IPS-20b (cell line): ENCODE results near the gene PPT1.
"Not testable (repeated sequence)": the region's sequence is repeated elsewhere in the genome, so short reads cannot be mapped to it uniquely, and the experiment has no call there.

Source experiments
- H3K27ac ChIP-seq: one replicate; pipeline ENCODE4 v1.5.1; 2013; ENCODE audit warnings: low read length
- H3K27me3 ChIP-seq: 2 replicates; pipeline ENCODE4 v1.6.1; 2013; ENCODE audit warnings: mild to moderate bottlenecking, low read length, inconsistent platforms; ENCODE audit not compliant: insufficient read depth
- H3K36me3 ChIP-seq: 2 replicates; pipeline ENCODE4 v1.6.1; 2013; ENCODE audit warnings: low read depth, mild to moderate bottlenecking, inconsistent platforms, low read length, moderate library complexity; ENCODE audit not compliant: insufficient read depth
- H3K4me1 ChIP-seq: 2 replicates; pipeline ENCODE4 v1.6.1; 2013; ENCODE audit warnings: mild to moderate bottlenecking, control low read depth, inconsistent platforms, low read length, moderate library complexity; ENCODE audit not compliant: insufficient read depth
- H3K4me3 ChIP-seq: 2 replicates; pipeline ENCODE4 v1.5.1; 2013; ENCODE audit warnings: mild to moderate bottlenecking, low read length, inconsistent platforms
- H3K9ac ChIP-seq: 2 replicates; pipeline ENCODE4 v1.6.1; 2013; ENCODE audit warnings: low read depth, mild to moderate bottlenecking, inconsistent platforms, low read length, moderate library complexity
- H3K9me3 ChIP-seq: 2 replicates; pipeline ENCODE4 v1.6.1; 2013; ENCODE audit warnings: mild to moderate bottlenecking, low read depth, low read length, inconsistent platforms; ENCODE audit not compliant: insufficient read depth

The PPT1 gene

GRCh38 chr1:40037254-40037653 is 59.8 kb downstream of the PPT1 start:
- peaks cover 14% of the 10 kb centered on the region for H3K4me1 ChIP-seq
- not testable (repeated sequence) for H3K36me3 ChIP-seq, H3K27me3 ChIP-seq, H3K27ac ChIP-seq, H3K9me3 ChIP-seq, H3K4me3 ChIP-seq, H3K9ac ChIP-seq

GRCh38 chr1:40036574-40036973 is 60.5 kb downstream of the PPT1 start:
- Histone ChIP-seq H3K27ac (no peak overlapping the region), H3K36me3 (no peaks in the 10 kb centered on the region), H3K4me3 (no peak overlapping the region), H3K9me3 (no peaks in the 10 kb centered on the region), H3K27me3 (no peaks in the 10 kb centered on the region), H3K4me1 (peaks cover 11% of the 10 kb centered on the region), H3K9ac (no peak overlapping the region)

DNA sequence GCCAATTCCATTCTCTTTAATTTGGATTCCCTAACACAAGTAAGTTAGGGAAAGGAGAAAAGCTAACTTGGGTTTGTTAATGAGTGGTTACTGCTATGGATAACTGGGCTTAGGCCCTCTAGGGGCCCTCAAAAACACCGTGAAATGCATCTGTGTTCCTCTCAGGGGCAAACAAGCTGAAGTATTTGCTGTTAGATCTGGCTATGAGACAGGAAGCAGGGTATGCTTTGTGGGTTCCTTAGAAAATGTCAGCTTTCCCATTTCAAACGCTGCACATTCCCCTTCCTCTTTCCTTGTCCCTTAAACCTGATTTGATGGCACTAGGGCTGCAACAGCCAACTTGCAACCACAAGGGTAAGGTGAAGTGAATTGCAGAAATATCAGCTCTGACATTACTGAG is 62.2 kb downstream of the PPT1 start:
- H3K36me3 ChIP-seq, result no peaks in the 10 kb centered on the region
- H3K4me1 ChIP-seq, result peaks cover 9% of the 10 kb centered on the region
- no peak overlapping the region for H3K4me3 ChIP-seq
- no peak overlapping the region for H3K27ac ChIP-seq
- no peaks in the 10 kb centered on the region for H3K9me3 ChIP-seq
- no peaks in the 10 kb centered on the region for H3K27me3 ChIP-seq
- no peak overlapping the region for H3K9ac ChIP-seq

GRCh38 chr1:40032240-40032891 is 64.7 kb downstream of the PPT1 start:
- no peak overlapping the region for H3K27ac ChIP-seq
- no peaks in the 10 kb centered on the region for H3K27me3 ChIP-seq
- H3K9me3 ChIP-seq, result no peaks in the 10 kb centered on the region
- no peaks in the 10 kb centered on the region; the same call in 1 of the 2 replicates for H3K4me1 ChIP-seq
- H3K9ac ChIP-seq, result no peak overlapping the region
- no peaks in the 10 kb centered on the region for H3K36me3 ChIP-seq
- H3K4me3 ChIP-seq, result no peak overlapping the region

- H3K27ac ChIP-seq, result no peak overlapping the region
Observed at GRCh38 chr1:40030528-40031135, 66.4 kb downstream of the PPT1 start.

GRCh38 chr1:40029608-40030007 is 67.4 kb downstream of the PPT1 start:
- no peaks in the 10 kb centered on the region; the same call in 1 of the 2 replicates for H3K4me1 ChIP-seq
- no peak overlapping the region for H3K27ac ChIP-seq

More at GRCh38 chr1:40030528-40031135, 66.4 kb downstream of the PPT1 start:
- Histone ChIP-seq H3K9me3 (no peaks in the 10 kb centered on the region), H3K27me3 (no peaks in the 10 kb centered on the region), H3K4me1 (no peaks in the 10 kb centered on the region; the same call in 1 of the 2 replicates), H3K4me3 (no peak overlapping the region), H3K36me3 (no peaks in the 10 kb centered on the region), H3K9ac (no peak overlapping the region)

GRCh38 chr1:40027647-40028046 is 69.4 kb downstream of the PPT1 start:
- no peaks in the 10 kb centered on the region for H3K9me3 ChIP-seq
- H3K36me3 ChIP-seq, result no peaks in the 10 kb centered on the region
- no peaks in the 10 kb centered on the region for H3K4me1 ChIP-seq
- no peak overlapping the region for H3K9ac ChIP-seq
- no peaks in the 10 kb centered on the region for H3K27me3 ChIP-seq
- H3K27ac ChIP-seq, result no peak overlapping the region
- H3K4me3 ChIP-seq, result no peak overlapping the region

More at GRCh38 chr1:40029608-40030007, 67.4 kb downstream of the PPT1 start:
- Histone ChIP-seq H3K36me3 (no peaks in the 10 kb centered on the region), H3K4me3 (no peak overlapping the region), H3K9me3 (no peaks in the 10 kb centered on the region), H3K27me3 (no peaks in the 10 kb centered on the region), H3K9ac (no peak overlapping the region)

DNA sequence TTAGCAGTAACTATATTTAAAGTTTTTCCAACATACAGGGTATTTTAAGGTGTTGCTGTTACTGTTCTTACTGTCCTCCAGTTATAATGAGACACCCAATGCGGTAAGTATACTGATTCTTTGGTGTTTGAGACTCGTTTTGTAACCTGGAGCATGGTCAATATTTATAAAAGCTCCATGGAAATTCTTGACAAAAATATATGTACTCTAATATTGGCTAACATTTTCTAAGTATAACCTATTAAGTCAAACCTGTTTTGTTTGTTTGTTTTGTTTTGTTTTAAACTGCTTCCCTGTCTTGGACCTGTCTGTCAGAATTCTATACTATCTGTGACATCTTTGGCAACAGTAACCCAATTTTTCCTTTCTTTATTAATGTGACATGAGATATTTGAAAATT is 72.4 kb downstream of the PPT1 start:
- no peaks in the 10 kb centered on the region for H3K9me3 ChIP-seq
- no peak overlapping the region for H3K9ac ChIP-seq
- H3K36me3 ChIP-seq, result no peaks in the 10 kb centered on the region
- H3K4me1 ChIP-seq, result no peaks in the 10 kb centered on the region
- H3K27ac ChIP-seq, result no peak overlapping the region
- no peaks in the 10 kb centered on the region for H3K27me3 ChIP-seq
- H3K4me3 ChIP-seq, result no peak overlapping the region

- no peak overlapping the region for H3K27ac ChIP-seq
Observed at GRCh38 chr1:40023379-40023944, 73.6 kb downstream of the PPT1 start.

More at GRCh38 chr1:40023379-40023944, 73.6 kb downstream of the PPT1 start:
- Histone ChIP-seq H3K4me1 (no peaks in the 10 kb centered on the region), H3K9me3 (no peaks in the 10 kb centered on the region), H3K27me3 (no peaks in the 10 kb centered on the region), H3K4me3 (no peak overlapping the region), H3K36me3 (no peaks in the 10 kb centered on the region), H3K9ac (no peak overlapping the region)
